IMR-90 (cell line): ENCODE data around the gene NARS2. TPM values are rescaled to one million over a fixed set of nuclear protein-coding genes. Genes with fewer than 3 reads are reported as not detected.

Source experiments
- ATAC-seq: fragments of 200-7000 bp; cut with Tn5 transposase; 2 replicates; pipeline ENCODE4 v1.9.1; 2020; ENCODE audit warnings: low read depth, mild to moderate bottlenecking, moderate library complexity
- BruUV-seq: library from RNA; stranded (reverse); fragments of 400-500 nt; replicated peaks from 2 replicates; lab custom pipeline; 2021; lab: Mats Ljungman, UMichigan
- CTCF ChIA-PET: fragments of 300-600 bp; formaldehyde crosslinking; extraction: SDS; loops from one replicate; lab custom pipeline; 2021; ENCODE audit warnings: antibody characterized with exemption; lab: Yijun Ruan, JAX
- POLR2A ChIA-PET: fragments of 300-600 bp; sonication (Branson Sonifier 250); formaldehyde crosslinking; loops from one replicate; lab custom pipeline; 2022; ENCODE audit warnings: antibody characterized with exemption; ENCODE audit not compliant: unreplicated experiment; lab: Charles Lee
- DNase-seq: peaks from one replicate; pipeline ENCODE4 v3.0.0; 2013
- H2AFZ ChIP-seq: replicated peaks from 2 replicates; pipeline ENCODE3; 2013; ENCODE audit warnings: low read length, mild to moderate bottlenecking; ENCODE audit not compliant: poor library complexity
- H2AK5ac ChIP-seq: 2 replicates; pipeline ENCODE4 v1.6.1; 2013; ENCODE audit warnings: low read depth, low read length, inconsistent platforms
- H2AK9ac ChIP-seq: replicated peaks from 2 replicates; pipeline ENCODE3; 2013; ENCODE audit warnings: mild to moderate bottlenecking, low read depth, low read length, moderate library complexity; ENCODE audit not compliant: poor library complexity
- H2BK120ac ChIP-seq: 2 replicates; pipeline ENCODE4 v1.6.1; 2013; ENCODE audit warnings: low read depth, low read length, inconsistent platforms
- H2BK15ac ChIP-seq: 3 replicates; pipeline ENCODE4 v1.6.1; 2013; ENCODE audit warnings: low read depth, low read length, inconsistent platforms
- H2BK20ac ChIP-seq: 2 replicates; pipeline ENCODE4 v1.6.1; 2013; ENCODE audit warnings: low read depth, mild to moderate bottlenecking, inconsistent platforms, low read length, moderate library complexity
- H2BK5ac ChIP-seq: 2 replicates; pipeline ENCODE4 v1.6.1; 2013; ENCODE audit warnings: mild to moderate bottlenecking, low read depth, low read length, inconsistent platforms; ENCODE audit not compliant: poor library complexity, severe bottlenecking
- H3K14ac ChIP-seq: replicated peaks from 2 replicates; pipeline ENCODE4 v1.6.1; 2013; ENCODE audit warnings: low read depth, low read length, inconsistent platforms
- H3K18ac ChIP-seq: 2 replicates; pipeline ENCODE4 v1.6.1; 2013; ENCODE audit warnings: low read depth, low read length, control low read depth
- H3K23ac ChIP-seq: 2 replicates; pipeline ENCODE4 v1.6.1; 2013; ENCODE audit warnings: low read depth, low read length, inconsistent platforms
- H3K27ac ChIP-seq: 2 replicates; pipeline ENCODE4 v1.5.1; 2013; ENCODE audit warnings: mild to moderate bottlenecking, control low read depth, low read length; ENCODE audit not compliant: insufficient read depth
- H3K27me3 ChIP-seq: 2 replicates; pipeline ENCODE4 v1.6.1; 2013; ENCODE audit warnings: low read length; ENCODE audit not compliant: control insufficient read depth, insufficient read depth
- H3K36me3 ChIP-seq: 2 replicates; pipeline ENCODE4 v1.6.1; 2013; ENCODE audit warnings: low read length, mixed read lengths; ENCODE audit not compliant: control insufficient read depth, insufficient read depth
- H3K4ac ChIP-seq: 2 replicates; pipeline ENCODE4 v1.6.1; 2013; ENCODE audit warnings: low read depth, low read length, inconsistent platforms
- H3K4me1 ChIP-seq: 2 replicates; pipeline ENCODE4 v1.6.1; 2013; ENCODE audit warnings: low read length, mixed read lengths; ENCODE audit not compliant: control insufficient read depth, insufficient read depth
- H3K4me2 ChIP-seq: 2 replicates; pipeline ENCODE4 v1.6.1; 2013; ENCODE audit warnings: low read depth, mild to moderate bottlenecking, control low read depth, low read length, moderate library complexity
- H3K4me3 ChIP-seq: 2 replicates; pipeline ENCODE4 v1.5.1; 2013; ENCODE audit warnings: low read depth, mild to moderate bottlenecking, control low read depth, low read length, moderate library complexity; ENCODE audit not compliant: insufficient read depth
- H3K56ac ChIP-seq: 2 replicates; pipeline ENCODE4 v1.6.1; 2013; ENCODE audit warnings: low read length, inconsistent platforms; ENCODE audit not compliant: insufficient read depth; ENCODE audit errors: extremely low read depth
- H3K79me1 ChIP-seq, 2 experiments: 2 replicates each; pipeline ENCODE4 v1.6.1; 2013; ENCODE audit warnings: low read length in 2 of 2, inconsistent platforms in 1 of 2, low read depth in 1 of 2
- H3K9ac ChIP-seq: 2 replicates; pipeline ENCODE4 v1.6.1; 2013; ENCODE audit warnings: low read depth, low read length, control low read depth
- H3K9me1 ChIP-seq: 2 replicates; pipeline ENCODE4 v1.6.1; 2013; ENCODE audit warnings: low read length, inconsistent platforms; ENCODE audit not compliant: insufficient read depth
- H3K9me3 ChIP-seq: 2 replicates; pipeline ENCODE4 v1.6.1; 2013; ENCODE audit warnings: low read length; ENCODE audit not compliant: control insufficient read depth, insufficient read depth
- H4K20me1 ChIP-seq: 2 replicates; pipeline ENCODE4 v1.6.1; 2013; ENCODE audit warnings: low read length, inconsistent platforms; ENCODE audit not compliant: insufficient read depth
- H4K5ac ChIP-seq: 2 replicates; pipeline ENCODE4 v1.6.1; 2013; ENCODE audit warnings: mild to moderate bottlenecking, low read depth, low read length, control low read depth
- H4K8ac ChIP-seq, 2 experiments: 2 replicates each; pipeline ENCODE4 v1.6.1; 2013; ENCODE audit warnings: low read depth in 2 of 2, low read length in 2 of 2, control low read depth in 1 of 2, inconsistent platforms in 1 of 2
- H4K91ac ChIP-seq: 2 replicates; pipeline ENCODE4 v1.6.1; 2013; ENCODE audit warnings: low read depth, low read length, inconsistent platforms; ENCODE audit not compliant: insufficient read depth
- BHLHE40 ChIP-seq: fragments of 150-350 bp; IDR thresholded peaks from 2 replicates; pipeline ENCODE4 v1.6.1; 2016; ENCODE audit warnings: mild to moderate bottlenecking, low read depth, low read length
- CEBPB ChIP-seq: IDR thresholded peaks from 2 replicates; pipeline ENCODE4 v1.6.1; 2012; ENCODE audit warnings: low read depth, low read length, improper control_type of control experiment
- CHD1 ChIP-seq: IDR thresholded peaks from 2 replicates; pipeline ENCODE4 v1.6.1; 2012; ENCODE audit warnings: low read depth, low read length, improper control_type of control experiment
- FOS ChIP-seq: fragments of 150-350 bp; IDR thresholded peaks from 2 replicates; pipeline ENCODE4 v1.6.1; 2016; ENCODE audit warnings: low read depth, low read length
- MAFK ChIP-seq: IDR thresholded peaks from 2 replicates; pipeline ENCODE4 v1.6.1; 2012; ENCODE audit warnings: low read depth, low read length, improper control_type of control experiment
- MAZ ChIP-seq: IDR thresholded peaks from 2 replicates; pipeline ENCODE4 v1.6.1; 2012; ENCODE audit warnings: low read depth, mild to moderate bottlenecking, low read length, improper control_type of control experiment, moderate library complexity, borderline replicate concordance
- MXI1 ChIP-seq: IDR thresholded peaks from 2 replicates; pipeline ENCODE4 v1.6.1; 2012; ENCODE audit warnings: low read depth, mild to moderate bottlenecking, low read length, moderate library complexity, borderline replicate concordance
- NFE2L2 ChIP-seq: fragments of 150-350 bp; IDR thresholded peaks from 2 replicates; pipeline ENCODE4 v1.6.1; 2016; ENCODE audit warnings: low read depth, mild to moderate bottlenecking, low read length
- POLR2A ChIP-seq: IDR thresholded peaks from 2 replicates; pipeline ENCODE4 v1.6.1; 2012; ENCODE audit warnings: mild to moderate bottlenecking, low read depth, low read length
- RAD21 ChIP-seq: IDR thresholded peaks from 2 replicates; pipeline ENCODE4 v1.6.1; 2012; ENCODE audit warnings: low read length, improper control_type of control experiment
- RCOR1 ChIP-seq: IDR thresholded peaks from 2 replicates; pipeline ENCODE4 v1.6.1; 2012; ENCODE audit warnings: mild to moderate bottlenecking, low read length, improper control_type of control experiment; ENCODE audit not compliant: insufficient replicate concordance
- RFX5 ChIP-seq: IDR thresholded peaks from 2 replicates; pipeline ENCODE4 v1.8.0; 2012; ENCODE audit warnings: low read depth, mild to moderate bottlenecking, low read length, moderate library complexity
- SMC3 ChIP-seq: fragments of 150-350 bp; IDR thresholded peaks from 2 replicates; pipeline ENCODE4 v1.6.1; 2016; ENCODE audit warnings: low read depth, mild to moderate bottlenecking, antibody characterized with exemption, low read length, moderate library complexity
- WGBS, 2 experiments: methylation state at CpG; one replicate each; pipeline versions ENCODE4 v1.1.5 to v1.1.7; 2013; ENCODE audit warnings: missing lambda C conversion rate in 2 of 2; ENCODE audit not compliant: insufficient read length in 1 of 2; ENCODE audit errors: extremely low coverage in 2 of 2; 5-methylcytosine and 5-hydroxymethylcytosine counted together
- dilution Hi-C: fragments of 300-500 bp; cut with HindIII; formaldehyde crosslinking; loops from one replicate; pipeline ENCODE4 v1.14.3; 2018; ENCODE audit warnings: low sequenced_read_pairs; ENCODE audit not compliant: unreplicated experiment
- in situ Hi-C: fragments of 300-500 bp; cut with MboI; formaldehyde crosslinking; loops from 3 replicates; pipeline ENCODE4 v1.14.3; 2019; ENCODE audit warnings: low sequenced_read_pairs, inconsistent platforms, mixed read lengths
- intact Hi-C: fragments of 100-400 bp; cut with micrococcal nuclease; formaldehyde crosslinking; loops from 2 replicates; pipeline ENCODE4 v1.10.0; 2022
- polyA plus RNA-seq, 3 experiments: library from polyadenylated mRNA; depleted of rRNA; stranded (reverse); fragments of >200 nt; gene quantifications; 2 replicates each; pipeline ENCODE4 v1.2.3, GENCODE V29; 2012; ENCODE audit warnings: low replicate concordance in 1 of 3
- total RNA-seq: library from RNA; depleted of rRNA; stranded (reverse); fragments of >200 nt; gene quantifications from 2 replicates; pipeline ENCODE4 v1.2.3, GENCODE V29; 2012
- TF ChIP-seq, protein P1 (sequence below): conservative IDR thresholded peaks from 2 replicates; pipeline ENCODE4 v1.5.1; 2012; ENCODE audit warnings: mild to moderate bottlenecking, low read depth, low read length, improper control_type of control experiment
- TF ChIP-seq, protein P2 (sequence below): fragments of 150-350 bp; IDR thresholded peaks from 2 replicates; pipeline ENCODE4 v1.6.1; 2017; ENCODE audit warnings: mild to moderate bottlenecking, antibody characterized with exemption, low read length, low read depth
- TF ChIP-seq, protein P3 (sequence below): fragments of 150-350 bp; IDR thresholded peaks from 2 replicates; pipeline ENCODE4 v1.6.1; 2016; ENCODE audit warnings: low read depth, mild to moderate bottlenecking, low read length, moderate library complexity, borderline replicate concordance

The NARS2 gene
- total and polyA plus RNA-seq, 2 of the 4 experiments (the other 2 are of a cell fraction), result 8.0 to 15.8 TPM

DNA sequence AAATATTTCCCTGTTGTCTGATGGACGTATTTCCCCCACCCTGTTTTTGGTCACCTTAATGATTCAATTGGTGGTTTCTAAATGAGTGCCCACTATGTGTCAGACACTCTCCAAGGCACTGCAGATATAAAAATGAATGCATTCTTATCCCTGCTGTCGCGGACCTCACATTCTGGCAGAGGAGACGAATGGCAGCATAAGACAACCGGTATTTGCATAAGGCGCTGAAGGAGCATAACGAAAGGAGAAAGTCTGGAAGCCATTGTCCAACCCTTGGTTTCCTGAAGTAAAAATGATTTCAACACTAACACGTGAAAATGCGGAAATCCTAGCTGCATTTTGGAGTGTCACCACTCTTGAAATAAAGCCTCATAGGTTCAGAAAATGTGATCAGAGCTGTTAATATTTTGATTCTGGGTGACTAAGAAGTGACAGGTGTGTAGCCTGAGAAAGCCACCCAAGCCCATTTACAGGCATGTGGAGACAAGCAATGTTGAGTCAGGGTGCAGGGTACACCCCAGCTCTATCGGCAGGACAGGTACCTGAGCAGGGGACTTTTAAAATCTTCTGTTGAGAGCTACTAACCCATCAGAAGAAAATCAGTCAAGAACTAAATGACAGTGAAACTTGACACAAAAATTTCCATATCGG, 146.9 kb downstream of the NARS2 start:
- H3K79me1 ChIP-seq, result no peaks in the 10 kb centered on the region
- POLR2A ChIA-PET, result no interaction called here
- H4K5ac ChIP-seq, result no peak overlapping the region
- no TSS peak for BruUV-seq
- H4K20me1 ChIP-seq, result no peaks in the 10 kb centered on the region
- H3K4me3 ChIP-seq, result no peak overlapping the region
- no peaks in the 10 kb centered on the region for H3K27me3 ChIP-seq
- H3K23ac ChIP-seq, result no peak overlapping the region
- H3K9me1 ChIP-seq, result no peaks in the 10 kb centered on the region
- H2BK15ac ChIP-seq, result no peak overlapping the region
- in situ Hi-C loops (no loop called here), dilution Hi-C loops (no loop called here), intact Hi-C loops (no loop called here)
- no peak overlapping the region for H4K8ac ChIP-seq
- CTCF ChIA-PET, result interaction anchor here (0.6 to 1.0 kb wide), 2 partner anchors 75 to 137 kb away, joined by 3 read pairs; no protein-coding TSS in a partner anchor
- no peak overlapping the region for H2AFZ ChIP-seq
- ATAC-seq (no peak), DNase-seq (no peak)
- TF ChIP-seq, protein P1, sequence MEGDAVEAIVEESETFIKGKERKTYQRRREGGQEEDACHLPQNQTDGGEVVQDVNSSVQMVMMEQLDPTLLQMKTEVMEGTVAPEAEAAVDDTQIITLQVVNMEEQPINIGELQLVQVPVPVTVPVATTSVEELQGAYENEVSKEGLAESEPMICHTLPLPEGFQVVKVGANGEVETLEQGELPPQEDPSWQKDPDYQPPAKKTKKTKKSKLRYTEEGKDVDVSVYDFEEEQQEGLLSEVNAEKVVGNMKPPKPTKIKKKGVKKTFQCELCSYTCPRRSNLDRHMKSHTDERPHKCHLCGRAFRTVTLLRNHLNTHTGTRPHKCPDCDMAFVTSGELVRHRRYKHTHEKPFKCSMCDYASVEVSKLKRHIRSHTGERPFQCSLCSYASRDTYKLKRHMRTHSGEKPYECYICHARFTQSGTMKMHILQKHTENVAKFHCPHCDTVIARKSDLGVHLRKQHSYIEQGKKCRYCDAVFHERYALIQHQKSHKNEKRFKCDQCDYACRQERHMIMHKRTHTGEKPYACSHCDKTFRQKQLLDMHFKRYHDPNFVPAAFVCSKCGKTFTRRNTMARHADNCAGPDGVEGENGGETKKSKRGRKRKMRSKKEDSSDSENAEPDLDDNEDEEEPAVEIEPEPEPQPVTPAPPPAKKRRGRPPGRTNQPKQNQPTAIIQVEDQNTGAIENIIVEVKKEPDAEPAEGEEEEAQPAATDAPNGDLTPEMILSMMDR, result no peak
- TF ChIP-seq POLR2A (no peak), RCOR1 (no peak), BHLHE40 (no peak), NFE2L2 (no peak), RAD21 (no peak), MAFK (no peak), RFX5 (no peak), CHD1 (no peak), FOS (no peak), CEBPB (no peak), MXI1 (no peak), SMC3 (no peak), MAZ (no peak)
- TF ChIP-seq, protein P2, sequence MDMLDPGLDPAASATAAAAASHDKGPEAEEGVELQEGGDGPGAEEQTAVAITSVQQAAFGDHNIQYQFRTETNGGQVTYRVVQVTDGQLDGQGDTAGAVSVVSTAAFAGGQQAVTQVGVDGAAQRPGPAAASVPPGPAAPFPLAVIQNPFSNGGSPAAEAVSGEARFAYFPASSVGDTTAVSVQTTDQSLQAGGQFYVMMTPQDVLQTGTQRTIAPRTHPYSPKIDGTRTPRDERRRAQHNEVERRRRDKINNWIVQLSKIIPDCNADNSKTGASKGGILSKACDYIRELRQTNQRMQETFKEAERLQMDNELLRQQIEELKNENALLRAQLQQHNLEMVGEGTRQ, result no peak
- TF ChIP-seq, protein P3, sequence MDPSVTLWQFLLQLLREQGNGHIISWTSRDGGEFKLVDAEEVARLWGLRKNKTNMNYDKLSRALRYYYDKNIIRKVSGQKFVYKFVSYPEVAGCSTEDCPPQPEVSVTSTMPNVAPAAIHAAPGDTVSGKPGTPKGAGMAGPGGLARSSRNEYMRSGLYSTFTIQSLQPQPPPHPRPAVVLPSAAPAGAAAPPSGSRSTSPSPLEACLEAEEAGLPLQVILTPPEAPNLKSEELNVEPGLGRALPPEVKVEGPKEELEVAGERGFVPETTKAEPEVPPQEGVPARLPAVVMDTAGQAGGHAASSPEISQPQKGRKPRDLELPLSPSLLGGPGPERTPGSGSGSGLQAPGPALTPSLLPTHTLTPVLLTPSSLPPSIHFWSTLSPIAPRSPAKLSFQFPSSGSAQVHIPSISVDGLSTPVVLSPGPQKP, result no peak
- H4K91ac ChIP-seq, result no peak overlapping the region
- no peak overlapping the region for H2AK9ac ChIP-seq
- peaks cover 5% of the 10 kb centered on the region for H3K4me1 ChIP-seq
- no peak overlapping the region for H3K56ac ChIP-seq
- H2BK120ac ChIP-seq, result no peak overlapping the region
- no peaks in the 10 kb centered on the region for H3K36me3 ChIP-seq
- no peak overlapping the region for H3K18ac ChIP-seq
- no peak overlapping the region for H2BK5ac ChIP-seq
- no peak overlapping the region for H2BK20ac ChIP-seq
- no peak overlapping the region for H3K27ac ChIP-seq
- H3K9me3 ChIP-seq, result no peaks in the 10 kb centered on the region
- no peak overlapping the region for H2AK5ac ChIP-seq
- H3K4me2 ChIP-seq, result no peak overlapping the region
- no peak overlapping the region for H3K14ac ChIP-seq
- 88% methylated on average over 7 of the region's 11 CpGs; no CpG with 5 or more reads in 1 of the 2 experiments for WGBS, 2 experiments
- no peak overlapping the region for H3K9ac ChIP-seq
- H3K4ac ChIP-seq, result no peak overlapping the region
